HCT116 (cell line): ENCODE data around the gene TGFBR1. TPM values are rescaled to one million over a fixed set of nuclear protein-coding genes. Genes with fewer than 3 reads are reported as not detected.

Source experiments
- ATAC-seq: fragments of 200-7000 bp; cut with Tn5 transposase; 2 replicates; pipeline ENCODE4 v1.9.1; 2020; ENCODE audit warnings: mild to moderate bottlenecking, moderate library complexity
- BruUV-seq: library from RNA; stranded (reverse); fragments of 400-500 nt; replicated peaks from 2 replicates; lab custom pipeline; 2021; lab: Mats Ljungman, UMichigan
- CTCF ChIA-PET: fragments of 300-600 bp; sonication (Branson Sonifier 250); formaldehyde crosslinking; loops from one replicate; lab custom pipeline; 2021; ENCODE audit warnings: antibody characterized with exemption; lab: Charles Lee
- POLR2A ChIA-PET: fragments of 300-600, 350-600 bp; sonication (Branson Sonifier 250); formaldehyde crosslinking; loops from one replicate; lab custom pipeline; 2021; ENCODE audit warnings: antibody characterized with exemption; lab: Charles Lee
- RAD21 ChIA-PET, 2 experiments: fragments of 300-600 bp; sonication (Branson Sonifier 250); formaldehyde crosslinking; loops; one replicate each; lab custom pipeline; 2023; ENCODE audit warnings: low total read pairs in 2 of 2; ENCODE audit not compliant: uncharacterized antibody in 2 of 2, unreplicated experiment in 2 of 2, low non-redundant PET in 1 of 2; lab: Charles Lee
- DNase-seq: peaks from one replicate; pipeline ENCODE4 v3.0.0-alpha.2; 2010; ENCODE audit warnings: low read depth, low spot score
- H2AFZ ChIP-seq: fragments of 200-600 bp; shearing (Covaris generic), sonication (generic); 2 replicates; pipeline ENCODE4 v1.6.1; 2017; ENCODE audit warnings: low read depth, mixed run types, mixed read lengths, antibody characterized with exemption, low read length; ENCODE audit not compliant: poor library complexity, severe bottlenecking
- H3K27ac ChIP-seq: 2 replicates; pipeline ENCODE4 v1.5.1; 2012; ENCODE audit warnings: low read depth, low read length
- H3K27me3 ChIP-seq: fragments of 200-600 bp; sonication (generic); 2 replicates; pipeline ENCODE4 v1.6.1; 2016; ENCODE audit warnings: mixed run types, low read length, mixed read lengths; ENCODE audit not compliant: insufficient read depth
- H3K36me3 ChIP-seq, 2 experiments: fragments of 200-500 bp in 1 of 2; fragments of 200-600 bp in 1 of 2; sonication (Bioruptor generic) in 1 of 2; sonication (generic) in 1 of 2; 2 replicates each; pipeline versions ENCODE4 v1.5.1 to v1.6.1; 2014 to 2016; ENCODE audit warnings: low read length in 2 of 2, inconsistent platforms in 1 of 2, mixed read lengths in 1 of 2, mixed run types in 1 of 2; ENCODE audit not compliant: insufficient read depth in 2 of 2, control insufficient read depth in 1 of 2
- H3K4me1 ChIP-seq, 2 experiments: fragments of 200-600 bp in 1 of 2; sonication (generic) in 1 of 2; 2 replicates each; pipeline versions ENCODE4 v1.5.1 to v1.6.1; 2012 to 2017; ENCODE audit warnings: low read length in 2 of 2, inconsistent platforms in 1 of 2, mild to moderate bottlenecking in 1 of 2, mixed read lengths in 1 of 2, mixed run types in 1 of 2, moderate library complexity in 1 of 2; ENCODE audit not compliant: insufficient read depth in 2 of 2, control insufficient read depth in 1 of 2
- H3K4me2 ChIP-seq: fragments of 200-600 bp; sonication (generic); 2 replicates; pipeline ENCODE4 v1.6.1; 2017; ENCODE audit warnings: mixed run types, low read length, mixed read lengths
- H3K4me3 ChIP-seq, 2 experiments: fragments of 200-600 bp in 1 of 2; sonication (generic) in 1 of 2; replicated peaks in 1 of 2; 2 replicates each; pipeline ENCODE4 v1.5.1; 2011 to 2016; ENCODE audit warnings: low read length in 2 of 2, control low read depth in 1 of 2, low read depth in 1 of 2, mild to moderate bottlenecking in 1 of 2, mixed read lengths in 1 of 2, mixed run types in 1 of 2
- H3K79me2 ChIP-seq: fragments of 200-600 bp; sonication (generic); 2 replicates; pipeline ENCODE4 v1.6.1; 2017; ENCODE audit warnings: mild to moderate bottlenecking, mixed run types, low read length, moderate library complexity, mixed read lengths; ENCODE audit not compliant: insufficient read depth
- H3K9ac ChIP-seq: fragments of 200-600 bp; sonication (generic); 2 replicates; pipeline ENCODE4 v1.6.1; 2016; ENCODE audit warnings: low read length, mixed read lengths
- H3K9me2 ChIP-seq: fragments of 200-600 bp; sonication (generic), shearing (Covaris generic); 2 replicates; pipeline ENCODE4 v1.6.1; 2017; ENCODE audit warnings: mixed run types, mild to moderate bottlenecking, moderate library complexity; ENCODE audit not compliant: insufficient read depth
- H3K9me3 ChIP-seq, 2 experiments: fragments of 200-500 bp in 1 of 2; fragments of 200-600 bp in 1 of 2; sonication (Bioruptor generic) in 1 of 2; sonication (generic) in 1 of 2; 2 replicates each; pipeline ENCODE4 v1.6.1; 2014 to 2017; ENCODE audit warnings: low read length in 2 of 2, mixed read lengths in 2 of 2, inconsistent platforms in 1 of 2, low read depth in 1 of 2, mild to moderate bottlenecking in 1 of 2, mixed run types in 1 of 2, moderate library complexity in 1 of 2; ENCODE audit not compliant: control insufficient read depth in 1 of 2, insufficient read depth in 1 of 2
- H4K20me1 ChIP-seq: fragments of 200-600 bp; sonication (generic), shearing (Covaris generic); 2 replicates; pipeline ENCODE4 v1.6.1; 2017; ENCODE audit warnings: mixed run types, mild to moderate bottlenecking, moderate library complexity; ENCODE audit not compliant: insufficient read depth
- EGR1 ChIP-seq: IDR thresholded peaks from 2 replicates; pipeline ENCODE4 v1.6.1; 2012; ENCODE audit warnings: low read depth
- ELF1 ChIP-seq: IDR thresholded peaks from 2 replicates; pipeline ENCODE4 v1.6.1; 2012; ENCODE audit warnings: low read depth, borderline replicate concordance
- FOSL1 ChIP-seq: IDR thresholded peaks from 2 replicates; pipeline ENCODE4 v1.6.1; 2012; ENCODE audit warnings: low read depth
- SIN3A ChIP-seq: IDR thresholded peaks from 2 replicates; pipeline ENCODE4 v1.6.1; 2012; ENCODE audit warnings: low read depth
- YY1 ChIP-seq: IDR thresholded peaks from 2 replicates; pipeline ENCODE4 v1.6.1; 2011; ENCODE audit warnings: low read length, low read depth, moderate library complexity, mild to moderate bottlenecking; ENCODE audit not compliant: insufficient replicate concordance; ENCODE audit errors: extremely low read depth
- ZFX ChIP-seq: fragments of 450-650 bp; IDR thresholded peaks from 2 replicates; pipeline ENCODE4 v1.6.1; 2017
- intact Hi-C: fragments of 100-400 bp; cut with micrococcal nuclease; formaldehyde crosslinking; loops from 2 replicates; pipeline ENCODE4 v1.10.0; 2022
- total RNA-seq: library from RNA; stranded (reverse); gene quantifications from one replicate; pipeline ENCODE4 v1.2.1, GENCODE V29; 2021; ENCODE audit not compliant: unreplicated experiment

TGFBR1 gene
- total RNA-seq, 1 experiment from 2014 or later = 26.6 TPM

- H3K36me3 ChIP-seq = no peaks in the 10 kb centered on the region
- H3K9me3 ChIP-seq = no peaks in the 10 kb centered on the region
- RAD21 ChIA-PET = no interaction called here
- ATAC-seq (peak; percentile 71), DNase-seq (no peak)
- H3K27ac ChIP-seq = peak overlapping the region; percentile 66; the same call in 1 of the 2 replicates
- no peaks in the 10 kb centered on the region for H3K27me3 ChIP-seq
- CTCF ChIA-PET = no interaction called here
- peak overlapping the region; percentile 61 to 74 for H3K4me3 ChIP-seq
- intact Hi-C loops = no loop called here
- no peaks in the 10 kb centered on the region for H4K20me1 ChIP-seq
- POLR2A ChIA-PET = interaction anchor here (1.0 kb wide), 1 partner anchor 8 kb away, joined by 3 read pairs; no protein-coding TSS in a partner anchor
- TF ChIP-seq YY1 = no peak
- peak; percentile 77 for TF ChIP-seq ZFX
- peak; percentile 70 for TF ChIP-seq EGR1
- TF ChIP-seq FOSL1 = no peak
- peak; percentile 44; the same call in 1 of the 2 replicates for TF ChIP-seq SIN3A
- no peak for TF ChIP-seq ELF1
- H3K9ac ChIP-seq = peak overlapping the region; percentile 65
- BruUV-seq = no TSS peak
- no peaks in the 10 kb centered on the region for H3K9me2 ChIP-seq
- H3K79me2 ChIP-seq = 0 out of 2 replicates have a peak, but pooled peaks cover 5% of the 10 kb centered on the region
- H3K4me2 ChIP-seq = peak overlapping the region; percentile 89
- peaks cover 0 to 18% of the 10 kb centered on the region in 2 experiments; a peak in 3 of 4 replicates for H3K4me1 ChIP-seq
- no peak overlapping the region for H2AFZ ChIP-seq
Observed at GRCh38 chr9:99105152-99106043, 485 bp downstream of the TGFBR1 start.

- Histone ChIP-seq H3K9me3 (no peaks in the 10 kb centered on the region), H3K9ac (peak overlapping the region; percentile 65), H3K36me3 (no peaks in the 10 kb centered on the region), H3K4me3 (peak overlapping the region; percentile 61 to 74), H3K9me2 (no peaks in the 10 kb centered on the region), H3K4me2 (peak overlapping the region; percentile 82), H3K79me2 (0 out of 2 replicates have a peak, but pooled peaks cover 5% of the 10 kb centered on the region), H3K27me3 (no peaks in the 10 kb centered on the region), H4K20me1 (no peaks in the 10 kb centered on the region), H2AFZ (no peak overlapping the region), H3K4me1 (peaks cover 0 to 18% of the 10 kb centered on the region in 2 experiments; a peak in 3 of 4 replicates), H3K27ac (no peak overlapping the region; the same call in 1 of the 2 replicates)
- ATAC-seq = no peak
- intact Hi-C loops = no loop called here
- ChIA-PET CTCF (no interaction called here), POLR2A (no interaction called here), RAD21 (no interaction called here)
- BruUV-seq = no TSS peak
- no peak for TF ChIP-seq ZFX
- DNase-seq = no peak
Observed at GRCh38 chr9:99106044-99106375, 1.1 kb downstream of the TGFBR1 start.
